ENCODE data around the gene WDR86.

WDR86 gene

GRCh38 chr7:151426904-151427704 lies 17.3 kb upstream of the WDR86 start:
- no peak for DNase-seq

GRCh38 chr7:151426441-151426903 lies 16.6 kb upstream of the WDR86 start:
- peak; percentile 82 for DNase-seq

- no peak for DNase-seq
Observed at GRCh38 chr7:151425670-151426440, 16.0 kb upstream of the WDR86 start.

- no peak for DNase-seq
Observed at GRCh38 chr7:151424799-151425198, 15.0 kb upstream of the WDR86 start.

- DNase-seq: no peak
Observed at GRCh38 chr7:151423936-151424335, 14.1 kb upstream of the WDR86 start.

- no peak for DNase-seq
Observed at GRCh38 chr7:151423226-151423625, 13.4 kb upstream of the WDR86 start.

GRCh38 chr7:151422212-151422611 lies 12.4 kb upstream of the WDR86 start:
- DNase-seq: no peak

- DNase-seq: no peak
Observed at GRCh38 chr7:151420144-151420543, 10.3 kb upstream of the WDR86 start.

GRCh38 chr7:151416941-151417315 lies 7.1 kb upstream of the WDR86 start:
- DNase-seq: no peak

- DNase-seq: no peak
Observed at GRCh38 chr7:151416112-151416940, 6.5 kb upstream of the WDR86 start.

- DNase-seq: no peak
Observed at GRCh38 chr7:151415375-151416105, 5.7 kb upstream of the WDR86 start.

GRCh38 chr7:151413241-151413640 lies 3.4 kb upstream of the WDR86 start:
- no peak for DNase-seq

- DNase-seq: no peak
Observed at GRCh38 chr7:151412318-151412717, 2.5 kb upstream of the WDR86 start.

GRCh38 chr7:151411551-151411950 lies 1.7 kb upstream of the WDR86 start:
- no peak for DNase-seq

GRCh38 chr7:151410405-151411390 lies 860 bp upstream of the WDR86 start:
- DNase-seq: no peak

- no peak for DNase-seq
Observed at GRCh38 chr7:151408839-151409666, 785 bp downstream of the WDR86 start.

GRCh38 chr7:151408498-151408838 lies 1.4 kb downstream of the WDR86 start:
- no peak for DNase-seq

- DNase-seq: no peak
Observed at GRCh38 chr7:151406886-151407583, 2.8 kb downstream of the WDR86 start.

- DNase-seq: no peak
Observed at GRCh38 chr7:151406051-151406875, 3.6 kb downstream of the WDR86 start.

Data from femur (tissue), 1 donor.